ENCODE results near the gene CCDC70. TPM values are rescaled to one million over a fixed set of nuclear protein-coding genes. Genes with fewer than 3 reads are reported as not detected.

CCDC70 gene
- polyA plus RNA-seq, 1 experiment: not detected

GRCh38 chr13:51856027-51856736 lies 5.6 kb upstream of the CCDC70 start:
- no peak for DNase-seq (ENCODE audit: low read depth, low spot score)
- CTCF ChIA-PET: no interaction called here
- Histone ChIP-seq H3K4me3 (ENCODE audit: low read depth, low read length) (no peak overlapping the region), H3K27ac (ENCODE audit: low read depth, low read length) (no peak overlapping the region), H3K9me3 (ENCODE audit: control insufficient read depth, insufficient read depth, low read length) (no peaks in the 10 kb centered on the region), H3K27me3 (ENCODE audit: control insufficient read depth, insufficient read depth, low read length) (peaks cover 8% of the 10 kb centered on the region)
- POLR2A ChIA-PET: no interaction called here
- no peak for TF ChIP-seq CTCF (IDR thresholded peaks at IDR 0.05; ENCODE audit: low read depth, low read length)

DNA sequence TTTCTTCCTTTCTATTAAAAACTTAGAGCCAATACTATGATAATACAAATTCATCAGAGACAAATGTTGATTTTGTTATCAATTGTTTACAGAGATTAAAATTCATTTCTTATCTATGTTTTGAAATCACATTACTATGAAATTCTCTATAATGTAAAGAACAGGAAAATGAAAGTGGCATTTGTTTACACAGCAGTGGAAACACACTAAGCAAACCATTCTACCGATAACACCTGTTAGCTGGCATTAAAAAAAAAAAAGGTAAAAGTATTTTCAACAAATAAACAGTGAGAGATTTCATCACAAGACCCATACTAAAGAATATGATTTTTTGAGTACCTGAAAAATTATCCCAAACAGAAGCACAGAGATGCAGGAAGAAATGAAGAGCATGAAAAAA lies 4.8 kb upstream of the CCDC70 start:
- ChIA-PET POLR2A (no interaction called here), CTCF (interaction anchor here (0.6 to 1.0 kb wide), 2 partner anchors 41 to 259 kb away, joined by 3 read pairs; no protein-coding TSS in a partner anchor)
- TF ChIP-seq CTCF (IDR thresholded peaks at IDR 0.05; ENCODE audit: low read depth, low read length): no peak
- DNase-seq (ENCODE audit: low read depth, low spot score): no peak
- Histone ChIP-seq H3K27me3 (ENCODE audit: control insufficient read depth, insufficient read depth, low read length) (peaks cover 8% of the 10 kb centered on the region), H3K9me3 (ENCODE audit: control insufficient read depth, insufficient read depth, low read length) (no peaks in the 10 kb centered on the region), H3K4me3 (ENCODE audit: low read depth, low read length) (no peak overlapping the region), H3K27ac (ENCODE audit: low read depth, low read length) (no peak overlapping the region)

GRCh38 chr13:51858433-51859247 lies 3.1 kb upstream of the CCDC70 start:
- CTCF ChIA-PET: interaction anchor here (1.0 kb wide), 1 partner anchor 43 kb away, joined by 4 read pairs; no protein-coding TSS in a partner anchor
- POLR2A ChIA-PET: no interaction called here
- H3K27me3 ChIP-seq (ENCODE audit: control insufficient read depth, insufficient read depth, low read length): peaks cover 8% of the 10 kb centered on the region

DNA sequence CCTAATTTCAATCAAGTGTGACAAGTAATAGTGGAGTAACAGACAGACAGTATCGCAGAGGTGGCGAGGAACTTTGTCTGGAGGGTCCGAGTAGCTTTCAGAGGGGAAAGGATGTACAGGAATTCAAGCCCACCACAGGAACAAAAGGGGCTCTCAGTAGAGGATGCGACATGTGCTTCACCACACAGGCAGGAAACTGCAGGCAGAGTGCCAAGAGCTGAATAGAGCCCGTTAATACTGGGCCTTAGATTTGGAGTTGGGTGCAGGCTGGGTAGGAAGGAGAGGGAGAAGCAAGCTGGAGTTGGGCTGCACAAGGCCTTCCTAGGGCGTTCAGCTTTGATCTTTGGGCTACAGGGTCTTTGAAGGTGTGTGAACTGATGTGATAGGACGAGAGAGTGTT lies 1.2 kb downstream of the CCDC70 start:
- Histone ChIP-seq H3K4me3 (ENCODE audit: low read depth, low read length) (no peak overlapping the region), H3K27me3 (ENCODE audit: control insufficient read depth, insufficient read depth, low read length) (peaks cover 2% of the 10 kb centered on the region), H3K9me3 (ENCODE audit: control insufficient read depth, insufficient read depth, low read length) (no peaks in the 10 kb centered on the region), H3K27ac (ENCODE audit: low read depth, low read length) (no peak overlapping the region)
- CTCF ChIA-PET: interaction anchor here (1.0 kb wide), 1 partner anchor 31 kb away, joined by 3 read pairs; no protein-coding TSS in a partner anchor
- DNase-seq (ENCODE audit: low read depth, low spot score): no peak
- no peak for TF ChIP-seq CTCF (IDR thresholded peaks at IDR 0.05; ENCODE audit: low read depth, low read length)
- POLR2A ChIA-PET: no interaction called here

More at GRCh38 chr13:51858433-51859247, 3.1 kb upstream of the CCDC70 start:
- no peak for DNase-seq (ENCODE audit: low read depth, low spot score)
- TF ChIP-seq CTCF (IDR thresholded peaks at IDR 0.05; ENCODE audit: low read depth, low read length): no peak
- Histone ChIP-seq H3K4me3 (ENCODE audit: low read depth, low read length) (no peak overlapping the region), H3K9me3 (ENCODE audit: control insufficient read depth, insufficient read depth, low read length) (no peaks in the 10 kb centered on the region), H3K27ac (ENCODE audit: low read depth, low read length) (no peak overlapping the region)

DNA sequence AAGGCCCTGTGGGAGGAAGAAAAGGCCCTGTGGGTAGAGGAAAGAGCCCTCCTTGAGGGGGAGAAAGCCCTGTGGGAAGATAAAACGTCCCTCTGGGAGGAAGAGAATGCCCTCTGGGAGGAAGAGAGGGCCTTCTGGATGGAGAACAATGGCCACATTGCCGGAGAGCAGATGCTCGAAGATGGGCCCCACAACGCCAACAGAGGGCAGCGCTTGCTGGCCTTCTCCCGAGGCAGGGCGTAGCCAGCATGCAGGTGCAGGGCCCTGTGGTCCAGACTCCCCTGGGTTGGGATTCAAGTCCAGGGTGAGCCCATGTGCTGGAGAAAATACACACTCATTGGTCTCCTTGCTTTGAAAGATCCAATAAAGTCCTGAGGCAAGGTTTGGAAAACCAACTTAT lies 4.1 kb downstream of the CCDC70 start:
- Histone ChIP-seq H3K27ac (ENCODE audit: low read depth, low read length) (no peak overlapping the region), H3K27me3 (ENCODE audit: control insufficient read depth, insufficient read depth, low read length) (peaks cover 2% of the 10 kb centered on the region), H3K9me3 (ENCODE audit: control insufficient read depth, insufficient read depth, low read length) (no peaks in the 10 kb centered on the region), H3K4me3 (ENCODE audit: low read depth, low read length) (no peak overlapping the region)
- ChIA-PET POLR2A (no interaction called here), CTCF (no interaction called here)
- no peak for DNase-seq (ENCODE audit: low read depth, low spot score)
- no peak for TF ChIP-seq CTCF (IDR thresholded peaks at IDR 0.05; ENCODE audit: low read depth, low read length)
